AG04449 (cell line): ENCODE data around the gene SEPTIN11.

ENCODE experiments used
- CTCF ChIA-PET: fragments of 350-600 bp; formaldehyde crosslinking; extraction: SDS; loops from one replicate; lab custom pipeline; 2021; ENCODE audit warnings: antibody characterized with exemption; lab: Yijun Ruan, JAX
- POLR2A ChIA-PET: fragments of 400-600, 350-600 bp; formaldehyde crosslinking; extraction: SDS; loops from one replicate; lab custom pipeline; 2020; ENCODE audit warnings: antibody characterized with exemption, inconsistent platforms; lab: Yijun Ruan, JAX
- DNase-seq: peaks from one replicate; pipeline ENCODE4 v3.0.0-alpha.2; 2010; ENCODE audit warnings: low read depth, low spot score
- H3K4me3 ChIP-seq: 2 replicates; pipeline ENCODE4 v1.5.1; 2011; ENCODE audit warnings: low read depth, mild to moderate bottlenecking, control low read depth, low read length
- CTCF ChIP-seq: IDR thresholded peaks from one replicate; pipeline ENCODE4 v1.5.1; 2011; ENCODE audit warnings: mild to moderate bottlenecking, moderate library complexity, low read length, control low read depth, inconsistent platforms; ENCODE audit not compliant: insufficient read depth; ENCODE audit errors: missing control alignments

The SEPTIN11 gene

GRCh38 chr4:76920715-76921114 lies 28.8 kb upstream of the SEPTIN11 start:
- ChIA-PET POLR2A (interaction anchor here (0.7 kb wide), 1 partner anchor 154 kb away, joined by 3 read pairs; no protein-coding TSS in a partner anchor), CTCF (interaction anchor here (1.3 to 1.6 kb wide), 2 partner anchors 24 to 41 kb away, joined by 3 to 4 read pairs; no protein-coding TSS in a partner anchor)
- no peak for TF ChIP-seq CTCF
- no peak overlapping the region for H3K4me3 ChIP-seq
- no peak for DNase-seq

- TF ChIP-seq CTCF = no peak
Observed at GRCh38 chr4:76923619-76924357, 25.8 kb upstream of the SEPTIN11 start.

GRCh38 chr4:76926841-76927240 lies 22.7 kb upstream of the SEPTIN11 start:
- no peak for DNase-seq
- no peak for TF ChIP-seq CTCF
- POLR2A ChIA-PET = no interaction called here
- CTCF ChIA-PET = interaction anchor here (0.9 kb wide), 1 partner anchor 30 kb away, joined by 3 read pairs; no protein-coding TSS in a partner anchor
- no peak overlapping the region for H3K4me3 ChIP-seq

More at GRCh38 chr4:76923619-76924357, 25.8 kb upstream of the SEPTIN11 start:
- ChIA-PET POLR2A (interaction anchor here (0.8 to 0.9 kb wide), 2 partner anchors 19 to 112 kb away, joined by 3 read pairs; no protein-coding TSS in a partner anchor), CTCF (interaction anchor here (1.1 kb wide), 1 partner anchor 18 kb away, joined by 3 read pairs; no protein-coding TSS in a partner anchor)
- no peak for DNase-seq
- H3K4me3 ChIP-seq = no peak overlapping the region

GRCh38 chr4:76930685-76931084 lies 18.9 kb upstream of the SEPTIN11 start:
- POLR2A ChIA-PET = no interaction called here
- no peak for DNase-seq
- TF ChIP-seq CTCF = no peak
- CTCF ChIA-PET = no interaction called here
- H3K4me3 ChIP-seq = no peak overlapping the region

GRCh38 chr4:76931087-76931486 lies 18.5 kb upstream of the SEPTIN11 start:
- no peak for TF ChIP-seq CTCF
- H3K4me3 ChIP-seq = no peak overlapping the region
- CTCF ChIA-PET = no interaction called here
- POLR2A ChIA-PET = no interaction called here
- no peak for DNase-seq

GRCh38 chr4:76931576-76932276 lies 17.8 kb upstream of the SEPTIN11 start:
- ChIA-PET CTCF (no interaction called here), POLR2A (no interaction called here)
- no peak for TF ChIP-seq CTCF
- DNase-seq = no peak
- H3K4me3 ChIP-seq = no peak overlapping the region
